T-helper 2 cell (primary cell): Measurements from ENCODE around the gene PARG.
"Not testable (repeated sequence)": the region's sequence is repeated elsewhere in the genome, so short reads cannot be mapped to it uniquely, and the experiment has no call there.

Experiments
- DNase-seq, 5 experiments: peaks; one replicate each; pipeline versions ENCODE4 v3.0.0 to v3.0.0-alpha.2; 2012 to 2022
- total RNA-seq, 2 donors: gene quantifications; one replicate each; lab custom pipeline; 2026; lab: John Stamatoyannopoulos, UW

The PARG gene
- 25.3 to 40.5 reads per million in 2 donors for total RNA-seq

DNA sequence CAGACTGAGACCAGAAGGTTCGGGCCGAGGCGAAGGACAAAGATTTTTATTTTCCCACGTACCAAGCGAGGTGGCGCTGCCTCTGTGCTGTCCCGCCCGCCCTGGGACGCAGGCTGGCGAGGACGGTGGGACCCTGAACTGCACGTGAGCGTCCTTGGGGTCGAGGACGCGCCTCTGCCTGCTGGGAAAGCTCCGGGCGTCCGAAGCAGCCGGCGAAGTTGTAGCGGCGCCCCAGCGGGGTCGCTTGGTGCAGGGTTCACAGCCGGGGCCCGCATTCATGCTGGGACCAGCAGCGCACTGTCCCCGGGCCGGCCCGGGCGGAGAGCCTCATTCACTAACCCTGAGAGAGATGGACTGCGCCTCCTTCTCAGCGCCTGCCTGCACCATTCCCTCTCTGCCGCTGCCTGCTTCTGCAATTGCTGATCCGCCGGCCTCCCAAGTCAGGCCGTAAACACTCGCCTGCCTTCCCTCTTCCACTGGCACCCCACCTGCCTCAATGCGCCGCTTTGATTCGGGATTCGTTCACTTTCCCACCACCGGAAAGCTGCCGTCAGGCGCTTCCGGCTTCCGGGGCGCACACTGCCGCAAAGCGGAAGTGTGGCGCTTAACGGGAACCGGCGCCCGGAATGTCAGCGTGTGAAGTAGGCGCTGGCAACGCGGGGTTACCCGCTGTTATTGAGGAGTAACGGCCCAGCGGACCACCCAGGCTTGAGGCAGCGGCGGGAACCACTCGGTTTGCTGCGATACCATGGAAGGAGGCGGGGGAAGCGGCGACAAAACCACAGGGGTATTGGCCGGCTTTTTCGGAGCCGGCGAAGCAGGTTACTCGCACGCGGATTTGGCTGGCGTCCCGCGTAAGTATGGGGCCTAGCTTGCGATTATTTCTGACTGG, at the start of gene PARG, which contains the start of gene TIMM23B:
Gene PARG (minus strand): TSS at position 581 of the 892 bp plus-strand sequence. CDS start 302 bp downstream, at position 279.
Gene TIMM23B (plus strand): TSS at position 607 of the 892 bp plus-strand sequence. CDS start 142 bp downstream, at position 749.
- DNase-seq = peak; percentile 66 to 88 (median 75)

DNA sequence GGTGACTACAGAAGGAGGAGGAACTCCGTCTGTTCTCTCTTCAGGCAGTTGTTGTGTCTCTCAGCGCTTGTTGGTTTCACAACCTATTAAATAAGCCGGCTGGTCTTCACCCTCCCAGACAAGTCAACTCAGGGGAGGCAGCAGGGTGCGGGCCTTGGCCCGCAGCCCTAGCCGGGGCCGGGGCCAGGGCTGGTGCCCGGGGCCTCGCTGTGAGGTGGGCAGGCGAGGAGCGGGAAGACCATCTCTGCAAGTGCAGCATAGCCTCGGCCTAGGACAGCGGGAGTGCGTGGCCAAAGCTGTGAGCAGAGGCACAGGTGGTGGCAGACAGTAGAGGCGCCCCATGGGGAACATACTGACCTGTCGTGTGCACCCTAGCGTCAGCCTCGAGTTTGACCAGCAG, 46.5 kb upstream of the PARG start, which contains the start of gene AGAP6:
Gene AGAP6 (plus strand): TSS at position 31 of the 400 bp plus-strand sequence. CDS start 310 bp downstream, at position 341.
- DNase-seq = not testable (repeated sequence)

DNA sequence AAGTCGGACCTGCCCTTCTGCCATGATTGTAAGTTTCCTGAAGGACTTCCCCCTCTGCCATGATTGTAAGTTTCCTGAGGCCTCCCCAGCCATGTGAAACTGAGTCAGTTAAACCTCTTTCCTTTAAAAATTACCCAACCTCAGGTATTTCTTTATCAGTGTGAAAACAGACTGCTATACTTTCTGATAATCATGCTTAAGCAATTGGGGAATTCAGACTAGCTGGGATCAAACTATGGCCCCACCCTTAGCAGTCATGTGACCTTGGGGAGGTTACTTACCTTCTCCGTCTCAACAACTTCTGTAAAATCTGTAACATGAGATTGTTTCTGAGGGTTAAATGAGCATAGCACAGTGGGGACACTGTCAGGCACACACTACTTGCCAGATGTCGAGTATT, 45.4 kb upstream of the PARG start:
- not testable (repeated sequence) for DNase-seq

DNA sequence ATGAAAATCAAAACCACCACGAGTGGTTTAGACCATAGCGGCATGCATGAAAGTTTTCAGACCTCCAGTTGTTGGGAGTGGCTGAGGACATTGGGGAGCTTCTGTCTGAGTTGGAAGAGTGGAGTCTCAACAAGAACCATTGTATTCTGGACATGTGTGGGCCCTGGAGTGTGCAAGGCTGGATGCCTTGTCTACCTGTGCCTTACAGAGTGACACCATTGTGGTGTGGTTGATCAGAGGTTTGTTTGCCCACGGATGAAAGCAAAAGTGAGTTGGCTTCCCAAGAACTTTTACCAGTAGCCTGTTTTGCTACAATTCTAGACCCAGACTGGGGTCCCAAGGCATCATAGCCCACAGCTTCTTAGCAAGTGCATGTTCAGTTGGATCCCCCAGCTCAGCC, 35.9 kb upstream of the PARG start:
- not testable (repeated sequence) for DNase-seq

DNA sequence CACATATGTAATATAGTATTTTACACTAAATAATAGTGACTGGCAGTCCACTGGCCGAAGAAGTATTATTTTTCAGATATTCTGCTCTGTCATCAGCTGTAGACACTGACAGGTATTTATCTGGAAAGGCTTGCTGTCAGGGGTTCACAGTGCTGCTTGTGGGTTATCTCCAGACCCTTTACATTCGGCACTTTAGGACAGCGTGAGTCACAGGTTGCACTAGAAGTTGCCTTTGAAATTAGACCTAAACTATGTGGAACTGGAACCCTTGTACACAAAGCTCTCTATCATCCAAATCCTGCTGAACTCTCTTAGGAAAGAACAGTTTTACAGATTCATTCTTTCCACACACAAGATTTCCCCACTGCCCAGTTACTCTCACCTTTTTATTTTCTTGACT, 30.3 kb upstream of the PARG start:
- not testable (repeated sequence) for DNase-seq

DNA sequence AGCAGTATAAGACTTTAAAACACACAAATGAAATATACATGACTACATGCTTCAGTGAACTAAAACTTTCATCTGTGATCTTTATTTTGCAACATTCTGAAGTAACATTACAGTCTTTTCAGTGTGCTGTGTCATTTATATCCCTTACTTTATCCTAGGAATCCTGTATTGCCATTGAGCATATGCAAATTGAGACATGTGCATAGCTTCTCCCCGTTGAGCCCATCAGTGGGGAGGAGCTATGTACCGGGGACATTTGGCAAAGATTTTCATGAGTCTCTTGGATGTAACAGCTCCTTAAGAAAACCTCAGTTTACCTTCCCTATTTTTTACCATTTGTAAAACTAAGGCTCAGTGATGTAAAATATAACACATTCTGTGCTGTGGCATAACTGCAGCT, 29.6 kb upstream of the PARG start:
- DNase-seq = not testable (repeated sequence)

DNA sequence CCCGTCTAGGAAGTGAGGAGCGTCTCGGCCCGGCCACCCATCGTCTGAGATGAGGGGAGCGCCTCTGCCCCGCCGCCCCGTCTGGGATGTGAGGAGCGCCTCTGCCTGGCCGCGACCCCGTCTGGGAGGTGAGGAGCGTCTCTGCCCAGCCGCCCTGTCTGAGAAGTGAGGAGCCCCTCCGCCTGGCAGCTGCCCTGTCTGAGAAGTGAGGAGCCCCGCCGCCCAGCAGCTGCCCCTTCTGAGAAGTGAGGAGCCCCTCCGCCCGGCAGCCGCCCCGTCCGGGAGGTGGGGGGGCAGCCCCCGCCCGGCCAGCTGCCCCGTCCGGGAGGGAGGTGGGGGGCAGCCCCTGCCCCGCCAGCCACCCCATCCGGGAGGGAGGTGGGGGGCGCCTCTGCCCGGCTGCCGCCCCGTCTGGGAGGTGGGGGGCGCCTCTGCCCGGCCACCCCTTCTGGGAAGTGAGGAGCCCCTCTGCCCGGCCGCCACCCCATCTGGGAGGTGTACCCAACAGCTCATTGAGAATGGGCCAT, 28.6 kb upstream of the PARG start:
- DNase-seq = not testable (repeated sequence)

DNA sequence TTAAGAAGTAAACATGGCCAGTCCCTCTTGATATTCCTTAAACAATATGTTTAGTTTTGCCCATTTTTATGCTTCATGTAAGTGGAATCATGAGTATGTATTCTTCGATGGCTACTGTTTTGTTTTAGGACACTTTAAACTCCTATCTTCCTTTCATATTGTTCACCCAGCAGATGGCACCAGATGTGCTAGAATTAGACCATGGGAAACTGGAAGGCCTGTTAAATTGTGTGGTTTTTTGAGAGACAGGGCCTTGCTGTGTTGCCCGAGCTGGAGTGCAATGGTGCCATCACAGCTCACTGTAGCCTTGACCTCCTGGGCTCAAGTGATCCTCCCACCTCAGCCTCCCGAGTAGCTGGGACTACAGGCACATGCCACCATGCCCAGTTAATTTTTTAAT, 11.3 kb upstream of the PARG start:
- not testable (repeated sequence) for DNase-seq

DNA sequence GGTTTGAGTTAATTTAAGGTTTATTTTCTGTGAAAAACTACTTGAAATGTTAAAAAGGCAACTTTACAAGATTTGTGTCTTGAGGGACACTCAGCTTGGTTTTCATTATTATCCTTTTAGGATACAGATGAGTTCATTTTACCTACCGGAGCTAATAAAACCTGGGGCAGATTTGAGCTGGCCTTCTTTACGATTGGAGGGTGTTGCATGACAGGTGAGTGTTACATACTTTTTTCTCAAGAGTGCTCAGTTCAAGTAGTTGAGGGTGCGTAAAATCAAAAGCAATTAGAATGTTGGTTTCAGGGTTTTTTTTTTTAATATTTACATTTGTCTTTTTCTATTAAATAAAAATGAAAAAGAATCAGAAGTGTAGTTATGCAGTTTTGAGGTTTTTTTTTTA, 10.2 kb upstream of the PARG start:
- not testable (repeated sequence) for DNase-seq

DNA sequence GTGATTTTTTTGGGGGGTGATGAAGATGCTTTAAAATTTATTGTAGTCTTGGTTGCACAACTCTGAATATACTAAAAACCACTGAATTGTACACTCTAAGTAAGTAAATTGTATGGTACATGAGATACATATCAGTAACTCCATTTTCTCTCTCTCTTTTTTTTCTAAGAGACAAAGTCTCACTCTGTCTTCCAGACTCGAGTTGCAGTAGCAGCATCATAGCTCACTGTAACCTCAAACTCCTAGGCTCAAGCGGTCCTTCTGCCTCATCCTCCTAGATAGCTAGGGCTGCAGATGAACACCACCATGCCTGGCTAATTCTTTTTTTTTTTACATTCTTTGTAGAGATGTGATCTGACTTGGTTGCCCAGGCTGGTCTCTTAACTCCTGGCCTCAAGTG, 6.9 kb upstream of the PARG start:
- DNase-seq = not testable (repeated sequence)

DNA sequence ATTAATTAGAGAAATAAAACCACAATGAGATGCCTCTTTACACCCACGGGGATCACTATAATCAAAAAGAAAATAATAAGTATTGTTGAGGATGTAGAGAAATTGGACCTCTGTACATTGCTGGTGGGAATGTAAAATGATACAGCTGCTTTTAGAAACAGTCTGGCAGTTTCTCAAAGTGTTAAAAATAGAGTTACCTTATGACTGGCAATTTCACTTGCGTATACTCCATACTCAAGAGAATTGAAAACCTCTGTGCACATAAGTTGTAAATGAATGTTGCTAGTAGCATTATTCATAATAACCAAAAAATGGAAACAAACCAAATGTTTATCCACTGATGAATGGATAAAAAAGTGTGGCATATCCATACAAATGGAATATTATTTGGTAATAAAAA, 6.3 kb upstream of the PARG start:
- not testable (repeated sequence) for DNase-seq

DNA sequence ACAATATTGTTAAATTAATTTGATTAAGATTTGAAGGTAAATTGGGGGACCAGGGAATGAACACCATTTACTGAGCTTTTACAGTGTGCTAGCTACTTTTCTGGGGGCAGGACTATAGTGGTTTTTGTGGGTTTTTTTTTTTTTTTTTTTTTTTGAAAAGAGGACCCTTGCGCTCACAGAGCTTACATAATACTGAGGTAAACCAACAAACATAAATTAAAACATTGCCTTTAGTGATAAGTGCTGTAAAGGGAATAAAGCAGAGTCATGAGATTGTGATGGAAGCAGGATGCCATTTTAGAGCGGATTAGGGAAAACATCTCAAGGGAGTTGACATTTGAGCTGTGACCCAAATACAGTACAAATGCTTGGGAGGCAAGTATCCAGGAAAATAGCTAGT, 1.8 kb upstream of the PARG start:
- DNase-seq = not testable (repeated sequence)

DNA sequence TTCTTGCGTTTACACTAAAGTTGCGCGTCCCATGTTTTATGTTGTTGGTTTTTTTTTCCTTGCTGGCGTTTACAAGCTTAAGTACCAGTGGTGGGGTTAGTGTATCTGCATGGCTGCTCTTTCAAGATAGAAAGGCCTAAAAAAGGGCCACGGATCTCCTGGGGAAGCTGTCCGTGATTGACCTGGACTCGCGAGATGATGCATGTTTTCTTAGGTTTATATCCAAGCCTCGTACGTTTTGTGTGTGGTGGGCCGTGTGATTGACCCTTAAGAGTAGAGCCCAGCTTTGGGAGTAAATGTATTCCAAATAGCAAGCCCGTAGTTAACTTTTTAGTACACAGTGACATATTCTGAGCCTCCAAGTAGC, 495 bp upstream of the PARG start:
- DNase-seq = peak in 1 of 5 experiments; percentile 0

DNA sequence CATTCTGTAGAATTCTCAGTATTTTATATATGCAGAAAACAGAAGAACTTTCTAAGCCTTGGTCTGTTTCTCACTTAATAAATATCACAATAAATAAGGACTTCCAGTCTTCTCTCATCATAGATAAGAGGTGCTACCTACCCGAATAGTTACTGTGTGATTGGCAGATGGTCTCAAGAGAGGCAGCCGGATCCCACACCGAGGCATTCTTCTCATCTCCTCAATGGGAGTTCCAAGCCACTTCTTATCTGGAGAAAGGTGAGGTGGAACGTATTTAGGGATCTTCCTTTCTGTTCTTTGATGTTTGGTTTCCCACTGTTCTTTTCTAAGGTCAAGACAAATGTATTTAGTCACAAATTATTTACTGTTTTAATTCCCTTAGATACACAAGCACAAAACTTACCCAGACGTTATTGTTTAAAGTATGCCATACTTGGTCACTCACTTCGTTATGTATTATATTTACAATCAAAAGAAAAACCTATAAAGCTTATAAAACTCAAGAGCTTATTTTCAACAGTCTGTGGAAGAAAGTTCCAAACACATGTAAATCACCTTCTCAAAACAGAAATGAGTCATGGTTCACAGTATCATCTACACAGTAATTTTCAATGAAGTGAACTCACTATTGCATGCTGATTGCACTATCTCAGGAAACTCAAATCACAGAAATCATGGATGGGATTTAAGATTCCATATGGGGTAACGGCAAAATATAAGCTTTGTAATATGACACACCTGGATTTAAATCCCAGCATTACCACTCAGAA, 9.7 kb downstream of the PARG start:
- DNase-seq = not testable (repeated sequence)

DNA sequence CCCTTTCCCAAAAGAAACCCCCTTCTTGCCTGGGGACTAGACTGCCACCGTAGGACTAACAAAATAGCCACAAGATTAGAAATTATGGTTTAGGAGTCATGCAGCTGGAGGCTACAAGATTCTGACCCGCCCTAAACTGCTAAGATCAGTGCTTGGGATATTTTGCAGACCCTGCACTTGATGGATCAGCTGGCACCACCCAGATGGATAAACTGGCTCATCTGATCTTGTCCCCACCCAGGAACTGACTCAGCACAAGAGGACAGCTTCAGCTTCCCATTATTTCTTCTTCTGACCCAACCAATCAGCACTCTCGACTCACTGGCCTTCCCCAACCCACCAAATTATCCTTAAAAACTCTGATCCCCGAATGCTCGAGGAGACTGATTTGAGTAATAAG, 10.6 kb downstream of the PARG start:
- DNase-seq = not testable (repeated sequence)

DNA sequence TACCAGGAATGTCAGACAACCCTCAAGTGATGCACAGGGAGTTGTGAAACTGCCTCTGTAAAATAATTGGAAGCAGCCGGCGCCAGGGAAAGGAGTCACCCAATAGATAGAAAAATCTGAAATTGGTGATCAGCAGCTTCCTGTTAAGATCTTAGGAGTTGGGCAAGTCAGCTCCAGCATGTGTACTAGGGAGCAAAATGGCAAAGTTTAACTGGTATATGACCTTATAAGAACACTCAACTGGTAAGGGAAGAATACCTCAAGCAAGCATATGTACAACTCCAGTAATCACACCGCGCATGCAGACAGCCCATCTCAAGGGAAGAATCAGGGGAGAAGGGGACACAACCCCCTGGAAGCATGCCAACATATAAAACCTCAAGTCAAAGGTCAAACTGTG, 18.3 kb downstream of the PARG start:
- DNase-seq = not testable (repeated sequence)

DNA sequence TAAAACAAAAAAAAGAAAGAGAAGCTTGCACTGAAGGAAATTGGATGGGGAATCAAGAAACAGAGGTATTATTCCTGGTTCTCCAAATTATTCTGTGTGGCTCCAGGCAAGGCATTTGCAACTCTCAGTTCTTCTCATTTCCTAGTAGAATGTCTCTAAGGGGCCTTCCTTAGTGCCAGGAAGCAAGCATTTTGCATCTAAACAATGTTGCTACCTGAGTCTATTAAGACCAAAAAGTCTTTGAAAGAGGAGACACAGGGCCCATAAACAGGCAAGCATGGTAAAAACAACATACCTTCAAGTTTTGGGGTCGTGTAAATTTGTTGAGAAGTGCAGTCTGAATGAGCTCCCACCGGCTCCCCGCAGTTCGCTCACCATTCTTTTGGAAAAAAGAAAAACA, 19.8 kb downstream of the PARG start:
- not testable (repeated sequence) for DNase-seq

DNA sequence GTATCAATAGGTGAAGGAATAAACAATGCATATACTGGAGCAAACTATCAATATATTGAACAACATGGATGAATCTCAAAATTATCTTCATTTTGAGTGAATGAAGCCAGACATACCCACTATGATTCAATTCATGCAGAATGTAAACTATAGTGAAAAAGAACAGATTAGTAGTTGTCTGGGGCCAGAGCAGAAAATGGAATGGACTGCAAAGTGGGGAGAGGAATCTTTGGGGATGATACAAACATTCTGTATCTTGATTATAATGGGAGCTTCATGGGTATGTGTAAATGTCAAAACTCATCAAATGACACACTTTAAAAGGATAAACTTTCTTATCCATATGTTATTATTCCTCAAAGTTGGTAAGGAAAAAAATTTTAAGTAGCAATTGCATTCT, 23.9 kb downstream of the PARG start:
- not testable (repeated sequence) for DNase-seq

DNA sequence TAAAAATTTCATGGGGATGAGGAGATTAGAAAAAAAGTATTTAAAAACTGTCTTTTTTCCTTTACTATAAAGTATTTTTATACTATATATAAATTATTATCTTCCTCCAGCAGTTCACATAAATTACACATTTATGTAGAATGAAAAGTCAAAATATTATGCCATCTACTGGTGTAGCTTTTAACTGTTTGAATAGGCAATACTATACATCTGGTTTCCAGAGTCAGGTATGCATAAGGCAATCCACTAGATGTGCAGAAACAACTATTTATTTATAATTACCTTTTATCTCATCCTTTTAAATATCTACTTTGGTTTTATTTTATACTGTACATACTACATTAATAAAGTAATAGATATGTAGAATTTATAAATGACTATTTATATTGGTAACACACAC, 25.4 kb downstream of the PARG start:
- DNase-seq = not testable (repeated sequence)

DNA sequence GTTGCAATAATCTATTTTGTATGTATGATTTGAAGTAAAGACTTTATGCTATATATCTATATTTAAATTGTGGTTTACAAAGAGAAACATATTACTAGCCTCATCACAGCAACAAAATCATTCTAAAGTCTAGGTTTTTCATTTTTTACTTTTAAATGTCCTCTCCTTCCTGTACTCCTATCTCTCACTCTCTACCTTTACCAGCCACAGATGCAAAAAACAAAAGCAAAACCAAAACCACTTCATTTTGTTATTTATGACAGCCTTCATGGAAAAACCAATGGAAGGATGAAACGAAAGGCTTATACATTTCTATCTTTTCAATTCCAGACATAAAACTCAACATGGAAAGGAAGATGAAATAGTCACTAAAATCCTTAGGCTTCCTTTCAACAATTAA, 31.5 kb downstream of the PARG start:
- DNase-seq = not testable (repeated sequence)

DNA sequence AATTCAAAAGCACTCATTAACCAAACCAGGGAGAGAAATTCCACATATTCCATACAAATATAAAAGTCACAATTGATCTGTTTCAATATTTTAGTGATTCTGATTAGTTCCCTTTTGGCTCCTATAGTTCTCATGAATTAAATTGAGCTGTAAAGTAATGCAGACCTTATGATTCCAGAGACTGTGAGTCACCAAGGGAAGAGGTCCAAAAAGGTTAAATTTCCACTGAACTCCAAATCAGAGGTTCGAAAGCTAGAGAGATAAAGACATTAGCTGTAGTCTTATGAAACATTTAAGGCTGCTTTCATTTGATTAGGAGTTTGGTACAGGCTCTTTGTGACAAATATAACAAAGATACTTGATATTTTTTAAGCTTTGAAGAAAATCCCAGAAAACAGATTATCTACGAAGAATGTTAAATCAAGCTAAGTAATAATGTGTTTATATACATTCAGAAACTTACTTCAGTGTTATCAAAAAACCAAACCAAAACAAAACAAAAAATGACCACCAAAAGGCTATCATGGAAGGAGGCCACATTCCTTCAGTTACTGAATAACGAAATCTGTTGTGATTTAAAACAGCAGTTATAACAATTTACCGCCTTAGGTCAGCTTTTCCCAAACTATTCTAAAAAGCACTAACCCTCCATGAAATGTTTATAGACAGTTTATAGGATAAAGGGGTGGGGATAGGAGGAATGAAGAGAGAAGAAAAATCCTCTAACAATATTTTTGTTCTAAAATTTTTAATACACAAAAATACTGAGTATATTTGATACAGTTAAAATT, 33.3 kb downstream of the PARG start:
- DNase-seq = not testable (repeated sequence)

DNA sequence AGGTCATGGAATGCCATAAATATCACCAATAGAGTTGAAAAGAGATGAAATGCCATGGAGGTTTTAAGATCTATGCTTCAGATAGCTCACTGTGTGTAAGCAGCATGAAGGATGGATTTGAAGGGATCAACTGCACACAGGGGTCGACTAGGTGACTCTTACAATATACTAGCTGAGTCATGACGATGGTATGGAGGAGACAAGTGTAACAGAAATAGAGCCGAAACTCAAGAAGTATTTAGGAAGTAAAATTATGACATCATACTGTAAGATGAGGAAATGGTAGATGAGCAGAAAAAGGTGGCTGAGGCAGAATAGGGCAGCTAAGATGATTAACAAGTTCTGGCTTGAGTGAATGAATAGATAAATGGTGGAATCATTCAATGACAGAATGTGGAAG, 38.0 kb downstream of the PARG start:
- DNase-seq = not testable (repeated sequence)
